Measurements from ENCODE around the gene CD24. TPM values are rescaled to one million over a fixed set of nuclear protein-coding genes. Genes with fewer than 3 reads are reported as not detected.
"Not testable (repeated sequence)": the region's sequence is repeated elsewhere in the genome, so short reads cannot be mapped to it uniquely, and the experiment has no call there.

Gene CD24
- total RNA-seq, 1 experiment from 2014 or later, result 1.5 TPM

DNA sequence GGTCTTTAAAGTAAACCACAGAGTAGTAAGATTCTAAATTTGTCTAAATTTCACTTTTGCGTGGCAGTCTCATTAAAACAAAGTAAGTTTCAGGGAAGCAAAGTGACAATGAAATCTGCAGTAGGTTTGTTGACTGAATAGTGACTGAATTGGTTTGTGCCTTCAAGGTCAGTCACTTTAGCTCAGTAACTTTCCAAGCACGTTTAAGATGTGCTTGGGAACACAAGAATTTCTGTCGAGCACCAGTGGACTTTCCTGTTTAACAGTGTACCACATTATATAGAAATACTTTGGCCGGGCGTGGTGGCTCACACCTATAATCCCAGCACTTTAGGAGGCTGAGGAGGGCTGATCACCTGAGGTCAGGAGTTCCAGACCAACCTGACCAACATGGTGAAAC lies 1.7 kb upstream of the CD24 start:
- DNase-seq, result no peak
- H3K27me3 ChIP-seq, result peaks cover 14% of the 10 kb centered on the region; the same call in 1 of the 2 replicates

DNA sequence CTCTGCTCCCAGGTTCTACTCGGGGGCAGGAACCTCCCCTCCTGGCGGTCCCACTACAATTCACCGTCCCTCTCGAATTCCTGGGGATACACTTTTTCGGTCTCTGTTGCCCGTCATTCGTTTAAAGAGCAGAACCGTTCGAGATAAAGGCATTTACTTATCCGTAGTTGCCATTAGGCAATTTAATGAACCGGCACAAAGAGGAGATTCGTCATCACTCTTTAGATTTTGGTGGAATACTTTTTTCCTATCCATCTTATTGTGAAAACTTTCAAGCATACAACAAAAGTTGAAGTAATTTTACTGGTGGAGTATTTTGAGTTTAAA lies 1.2 kb upstream of the CD24 start:
- peak in 1 of 2 experiments; percentile 19 for DNase-seq
- H3K27me3 ChIP-seq, result peaks cover 14% of the 10 kb centered on the region; the same call in 1 of the 2 replicates
- no peaks in the 10 kb centered on the region; the same call in 1 of the 2 replicates for H3K4me1 ChIP-seq
- no peaks in the 10 kb centered on the region for H3K9me3 ChIP-seq (replicated peaks)
- H3K36me3 ChIP-seq, result no peaks in the 10 kb centered on the region
- H3K27ac ChIP-seq, result no peak overlapping the region
- peak overlapping the region; percentile 65 for H3K4me3 ChIP-seq

More for the DNA sequence above, 1.7 kb upstream of the CD24 start:
- Histone ChIP-seq H3K36me3 (no peaks in the 10 kb centered on the region), H3K4me1 (no peaks in the 10 kb centered on the region; the same call in 1 of the 2 replicates), H3K9me3 (replicated peaks) (no peaks in the 10 kb centered on the region), H3K4me3 (no peak overlapping the region; the same call in 1 of the 2 replicates), H3K27ac (no peak overlapping the region)

DNA sequence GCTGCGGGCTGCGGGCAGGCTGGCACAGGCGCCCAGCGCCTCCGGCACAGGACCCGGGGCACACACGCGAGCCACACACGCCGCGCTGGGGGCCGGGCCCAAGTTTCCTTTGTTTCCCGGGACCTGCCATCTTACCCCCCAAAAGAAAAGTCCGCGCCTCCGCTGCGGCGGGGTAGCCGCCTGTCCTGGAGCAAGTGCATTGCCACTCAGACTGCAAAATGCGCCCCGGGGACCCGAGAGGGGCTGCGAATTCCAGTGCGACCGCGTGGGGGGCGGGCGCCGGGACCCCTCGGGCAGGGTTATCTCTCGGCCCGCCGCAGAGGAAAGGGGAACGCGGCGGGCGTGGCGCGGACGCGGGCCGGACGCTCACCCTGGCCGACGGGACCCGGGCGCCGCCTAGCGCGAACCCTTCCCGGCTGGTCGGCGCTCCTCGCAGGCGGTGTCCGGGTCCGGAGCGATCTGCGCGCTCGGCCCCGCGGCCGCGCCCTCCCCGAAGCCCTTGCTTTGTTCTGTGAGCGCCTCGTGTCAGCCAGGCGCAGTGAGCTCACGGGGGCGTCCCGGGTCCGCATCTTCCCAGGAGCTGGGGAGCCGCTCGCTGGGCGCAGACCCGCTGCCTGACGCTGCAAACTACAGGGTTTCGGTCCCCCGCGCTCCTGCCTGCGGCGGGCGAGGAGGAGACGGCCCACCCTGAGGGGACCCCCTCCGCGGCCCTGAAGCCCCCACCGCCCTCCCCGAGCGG lies 639 bp upstream of the CD24 start:
- H3K36me3 ChIP-seq, result no peaks in the 10 kb centered on the region
- DNase-seq, result peak; percentile 42 to 54
- peaks cover 14% of the 10 kb centered on the region; the same call in 1 of the 2 replicates for H3K27me3 ChIP-seq
- no peak overlapping the region for H3K27ac ChIP-seq
- no peaks in the 10 kb centered on the region for H3K9me3 ChIP-seq (replicated peaks)
- H3K4me3 ChIP-seq, result peak overlapping the region; percentile 65
- H3K4me1 ChIP-seq, result no peaks in the 10 kb centered on the region; the same call in 1 of the 2 replicates

DNA sequence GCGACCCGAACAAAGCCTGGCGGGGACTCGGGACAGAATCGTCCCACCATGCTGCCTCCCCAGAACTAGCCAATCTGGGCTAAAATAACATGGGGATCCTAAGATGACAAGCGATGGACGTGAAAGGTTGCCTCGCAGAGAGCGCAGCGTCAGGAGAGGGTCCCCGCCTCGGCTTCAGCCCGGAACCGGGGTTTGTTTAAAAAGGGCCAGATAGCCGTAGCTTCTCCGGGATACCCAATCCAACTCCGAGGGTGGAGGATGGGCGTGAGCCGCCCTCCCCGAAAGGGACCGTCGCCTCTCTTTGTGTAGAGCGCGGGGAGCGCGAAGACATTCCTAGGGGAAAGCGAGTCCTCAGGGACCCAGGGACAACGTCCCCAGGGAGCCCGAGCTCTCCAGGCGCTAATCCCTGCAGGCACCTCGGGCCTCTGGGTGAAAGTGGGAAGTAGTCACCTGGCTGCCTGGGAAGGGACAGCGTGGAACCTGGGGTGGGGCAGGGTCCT lies 643 bp downstream of the CD24 start:
- no peak for DNase-seq
- Histone ChIP-seq H3K9me3 (replicated peaks) (no peaks in the 10 kb centered on the region), H3K4me1 (no peaks in the 10 kb centered on the region; the same call in 1 of the 2 replicates), H3K4me3 (no peak overlapping the region), H3K27me3 (peaks cover 11% of the 10 kb centered on the region; the same call in 1 of the 2 replicates), H3K36me3 (no peaks in the 10 kb centered on the region), H3K27ac (no peak overlapping the region)

DNA sequence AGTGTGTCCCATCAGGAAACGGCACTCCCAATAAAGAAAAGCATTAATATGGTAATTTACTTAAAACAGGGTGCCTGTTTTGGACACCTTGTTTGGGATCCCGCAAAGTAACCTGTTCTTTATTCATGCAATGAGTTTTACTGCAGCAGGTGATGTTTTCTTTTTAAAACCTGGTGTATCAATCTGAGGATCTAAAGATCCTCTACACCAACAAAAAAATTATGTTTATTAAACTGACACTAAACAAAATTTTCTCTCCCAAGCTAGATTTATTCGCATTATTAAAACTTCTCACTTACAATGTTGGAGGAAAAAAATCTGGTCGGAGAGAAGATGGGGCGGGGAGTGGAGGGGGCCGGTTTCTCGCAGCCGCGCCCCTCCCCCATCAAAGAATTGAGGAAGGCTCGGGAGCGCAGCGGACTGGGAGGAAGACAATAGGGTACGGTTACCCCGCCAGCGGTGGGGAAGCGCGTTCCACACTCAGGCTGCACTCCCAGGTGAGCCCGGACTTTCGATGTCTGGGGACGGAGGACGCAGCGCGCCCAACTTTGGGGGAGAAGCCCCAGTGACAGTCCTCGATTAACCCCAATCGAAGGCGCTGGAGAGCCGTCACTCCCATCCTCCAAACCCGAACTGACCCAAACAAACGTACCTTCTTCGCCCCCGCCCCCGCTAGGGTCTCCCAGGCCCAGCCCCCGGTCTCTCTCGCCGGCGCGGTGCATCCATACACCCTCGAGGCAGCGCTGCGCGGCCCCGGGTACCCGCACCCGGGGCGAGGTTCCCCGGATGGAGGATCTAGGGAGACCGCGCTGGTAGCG lies 1.3 kb downstream of the CD24 start:
- Histone ChIP-seq H3K27me3 (peaks cover 11% of the 10 kb centered on the region; the same call in 1 of the 2 replicates), H3K36me3 (no peaks in the 10 kb centered on the region), H3K27ac (no peak overlapping the region), H3K9me3 (replicated peaks) (no peaks in the 10 kb centered on the region), H3K4me1 (no peaks in the 10 kb centered on the region; the same call in 1 of the 2 replicates), H3K4me3 (no peak overlapping the region)
- no peak for DNase-seq

DNA sequence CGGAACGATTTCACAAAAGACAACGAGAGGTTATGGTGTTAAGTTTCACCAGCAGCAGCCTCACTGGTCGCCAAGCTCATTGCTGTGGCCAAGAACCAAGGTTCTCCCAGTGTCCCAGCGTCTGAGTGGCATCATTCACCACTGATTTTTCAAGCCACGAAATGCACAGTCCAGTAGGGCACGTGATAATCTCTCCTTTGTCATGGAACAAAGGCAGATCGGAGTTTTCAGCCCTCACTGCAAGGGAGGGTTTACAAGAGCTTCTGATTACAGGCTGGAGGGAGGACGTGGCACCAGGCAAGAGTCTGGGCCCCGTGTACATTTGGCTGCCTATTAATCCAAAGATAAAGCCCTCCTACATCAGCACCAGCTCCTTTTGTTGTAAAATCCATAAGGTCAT lies 2.0 kb downstream of the CD24 start:
- Histone ChIP-seq H3K36me3 (no peaks in the 10 kb centered on the region), H3K4me1 (no peaks in the 10 kb centered on the region; the same call in 1 of the 2 replicates), H3K27me3 (peaks cover 11% of the 10 kb centered on the region; the same call in 1 of the 2 replicates), H3K27ac (no peak overlapping the region), H3K9me3 (replicated peaks) (no peaks in the 10 kb centered on the region), H3K4me3 (no peak overlapping the region)
- no peak for DNase-seq

DNA sequence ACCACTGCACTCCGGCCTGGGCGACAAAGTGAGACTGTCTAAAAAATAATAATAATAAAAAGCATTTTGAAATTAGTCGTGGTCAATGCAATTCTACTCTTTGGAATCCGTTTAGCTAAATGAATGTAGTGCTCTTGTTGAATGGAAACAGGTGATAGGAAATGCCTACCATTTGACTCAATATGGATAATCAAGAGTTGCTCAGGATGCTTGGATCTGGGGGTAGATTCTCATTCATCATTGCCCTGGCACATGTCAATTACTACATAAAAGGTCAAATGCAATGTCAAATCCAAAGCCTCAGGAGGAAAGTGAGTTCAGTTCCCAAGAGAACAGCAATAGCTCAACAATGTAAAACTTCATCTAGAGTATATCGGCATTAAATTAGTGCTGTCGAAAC lies 3.8 kb downstream of the CD24 start:
- H3K27ac ChIP-seq; H3K4me1 ChIP-seq; DNase-seq; H3K4me3 ChIP-seq; H3K36me3 ChIP-seq; H3K27me3 ChIP-seq; H3K9me3 ChIP-seq (replicated peaks): not testable (repeated sequence)

DNA sequence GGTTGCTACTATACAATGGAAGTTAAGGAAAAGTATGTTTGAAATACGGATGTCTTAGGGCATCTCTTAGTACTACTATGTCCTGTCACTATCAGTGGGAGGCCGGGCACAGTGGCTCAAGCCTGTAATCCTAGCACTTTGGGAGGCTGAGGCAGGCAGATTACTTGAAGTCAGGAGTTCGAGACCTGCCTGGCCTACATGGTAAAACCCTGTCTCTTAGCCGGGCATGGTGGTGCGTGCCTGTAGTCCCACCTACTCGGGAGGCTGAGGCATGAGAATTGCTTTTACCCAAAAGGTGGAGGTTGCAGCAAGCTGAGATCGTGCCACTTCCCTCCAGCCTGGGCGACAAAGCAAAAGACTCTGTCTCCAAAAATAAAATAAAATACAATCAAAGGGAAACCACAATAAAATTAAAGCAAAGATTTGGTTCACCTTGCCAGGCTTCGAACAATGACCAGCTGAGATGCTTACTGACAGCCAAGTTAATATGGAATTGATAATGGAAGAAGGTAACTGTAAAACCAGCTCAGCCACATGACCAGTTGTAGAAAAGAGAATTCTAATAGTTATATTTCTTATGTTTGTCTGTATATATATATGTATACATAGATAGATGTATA lies 6.5 kb downstream of the CD24 start:
- no peaks in the 10 kb centered on the region for H3K4me1 ChIP-seq
- no peak for DNase-seq
- no peaks in the 10 kb centered on the region for H3K36me3 ChIP-seq
- no peaks in the 10 kb centered on the region for H3K27me3 ChIP-seq
- no peak overlapping the region for H3K4me3 ChIP-seq
- no peaks in the 10 kb centered on the region for H3K9me3 ChIP-seq (replicated peaks)
- H3K27ac ChIP-seq, result no peak overlapping the region

DNA sequence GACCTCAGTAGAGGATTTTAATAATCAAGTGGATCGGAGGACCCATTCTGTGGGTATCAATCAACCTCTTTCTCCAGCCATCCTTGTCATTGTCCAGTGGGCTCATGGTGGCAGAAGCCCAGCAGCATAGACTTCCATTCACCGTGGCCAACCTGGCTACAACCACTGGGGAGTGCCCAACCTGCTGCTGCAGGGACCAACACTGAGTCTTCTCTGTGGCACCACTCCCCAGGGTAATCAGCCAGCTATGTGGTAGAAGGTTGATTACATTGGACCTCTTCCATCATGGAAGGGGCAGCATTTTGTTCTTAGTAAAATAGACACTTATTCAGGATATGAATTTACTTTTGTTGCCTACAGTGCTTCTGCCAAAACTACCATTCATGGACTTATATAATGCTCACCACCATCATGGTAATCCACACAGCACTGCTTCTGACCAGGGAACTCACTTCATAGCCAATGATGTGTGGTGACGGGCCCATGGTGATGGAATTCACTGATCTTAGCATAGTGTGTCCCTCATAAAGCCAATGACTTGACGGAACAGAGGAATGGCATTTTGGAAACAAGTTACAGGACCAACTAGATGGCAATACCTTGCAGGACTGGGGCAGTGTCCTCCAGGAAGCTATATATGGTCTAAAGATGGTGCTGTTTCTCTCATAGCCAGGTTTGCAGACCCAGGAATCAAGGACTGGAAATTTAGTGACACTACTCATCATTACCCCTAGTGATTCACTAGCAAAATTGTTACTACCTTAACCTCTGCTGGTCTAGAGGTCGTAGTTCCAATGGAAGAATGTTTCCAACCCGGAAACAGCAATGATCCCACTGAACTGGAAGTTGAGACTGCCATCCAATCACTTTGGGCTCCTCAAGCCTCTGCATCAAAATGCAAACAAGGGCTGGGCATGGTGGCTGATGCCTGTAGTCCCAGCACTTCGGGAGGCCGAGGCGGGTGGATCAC lies 7.6 kb downstream of the CD24 start:
- no peaks in the 10 kb centered on the region for H3K4me1 ChIP-seq
- no peaks in the 10 kb centered on the region for H3K36me3 ChIP-seq
- no peak overlapping the region for H3K4me3 ChIP-seq
- H3K27ac ChIP-seq, result no peak overlapping the region
- H3K9me3 ChIP-seq (replicated peaks), result no peaks in the 10 kb centered on the region
- no peaks in the 10 kb centered on the region for H3K27me3 ChIP-seq
- DNase-seq, result no peak

DNA sequence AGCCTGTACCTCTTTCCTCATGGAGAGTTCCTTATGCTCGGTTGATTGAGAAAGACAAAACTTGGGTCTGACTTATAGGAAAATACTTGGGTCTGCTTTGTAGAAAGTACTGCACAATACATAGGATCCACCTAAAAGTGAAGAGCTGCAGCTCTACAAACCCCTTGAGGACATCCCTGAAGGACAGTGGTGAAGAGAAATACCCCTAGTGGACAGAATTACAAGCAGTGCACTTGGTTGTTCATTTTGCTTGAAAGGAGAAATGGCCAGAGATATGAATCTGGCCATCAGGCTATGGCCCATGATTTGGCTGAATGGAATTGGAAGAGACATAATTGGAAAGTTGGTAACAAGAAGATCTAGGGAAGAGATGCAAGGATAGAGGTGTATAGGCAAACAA lies 8.3 kb downstream of the CD24 start:
- H3K4me3 ChIP-seq, result no peak overlapping the region
- H3K27ac ChIP-seq, result no peak overlapping the region
- no peaks in the 10 kb centered on the region for H3K36me3 ChIP-seq
- no peaks in the 10 kb centered on the region for H3K4me1 ChIP-seq
- no peak for DNase-seq
- no peaks in the 10 kb centered on the region for H3K9me3 ChIP-seq (replicated peaks)
- H3K27me3 ChIP-seq, result no peaks in the 10 kb centered on the region

DNA sequence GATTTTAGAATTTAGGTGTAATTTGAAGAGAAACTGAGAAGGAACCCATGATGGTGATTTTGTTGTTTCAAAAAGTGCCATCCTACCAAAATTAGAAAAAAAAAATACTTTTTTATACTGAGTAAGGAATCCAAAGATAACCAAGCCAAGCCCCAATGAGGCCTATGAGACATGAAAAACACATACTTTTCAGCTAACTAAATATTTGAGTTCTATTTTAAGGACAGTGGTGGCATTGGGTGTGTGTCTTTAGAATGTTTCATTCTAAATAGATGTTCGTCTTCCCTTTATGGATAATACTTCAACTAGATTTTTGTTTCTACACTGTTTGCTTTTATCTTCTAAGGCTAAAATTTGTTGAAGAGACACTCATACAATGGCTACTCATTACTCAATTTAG lies 9.6 kb downstream of the CD24 start:
- H3K4me1 ChIP-seq, result no peaks in the 10 kb centered on the region
- DNase-seq, result no peak
- no peak overlapping the region for H3K27ac ChIP-seq
- no peak overlapping the region for H3K4me3 ChIP-seq
- no peaks in the 10 kb centered on the region for H3K9me3 ChIP-seq (replicated peaks)
- H3K27me3 ChIP-seq, result no peaks in the 10 kb centered on the region
- H3K36me3 ChIP-seq, result no peaks in the 10 kb centered on the region

DNA sequence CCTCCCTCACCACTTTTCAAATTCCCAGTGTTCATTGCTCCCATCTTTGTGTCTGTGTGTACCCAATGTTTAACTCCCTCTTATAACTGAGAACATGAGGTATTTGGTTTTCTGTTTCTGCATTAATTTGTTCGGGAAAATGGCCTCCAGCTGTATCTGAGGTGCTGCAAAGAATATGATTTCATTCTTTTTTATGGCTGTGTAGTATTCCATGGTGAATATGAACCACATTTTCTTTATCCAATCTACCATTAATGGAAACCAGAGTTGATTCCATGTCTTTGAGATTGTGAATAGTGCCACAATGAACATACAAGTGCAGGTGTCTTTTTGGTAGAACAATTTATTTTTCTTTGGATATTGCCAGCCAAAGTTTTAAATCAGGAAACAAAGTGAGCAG lies 10.4 kb downstream of the CD24 start:
- Histone ChIP-seq H3K27me3 (no peaks in the 10 kb centered on the region), H3K4me3 (no peak overlapping the region), H3K4me1 (no peaks in the 10 kb centered on the region), H3K27ac (no peak overlapping the region), H3K36me3 (no peaks in the 10 kb centered on the region), H3K9me3 (replicated peaks) (no peaks in the 10 kb centered on the region)
- DNase-seq, result no peak

DNA sequence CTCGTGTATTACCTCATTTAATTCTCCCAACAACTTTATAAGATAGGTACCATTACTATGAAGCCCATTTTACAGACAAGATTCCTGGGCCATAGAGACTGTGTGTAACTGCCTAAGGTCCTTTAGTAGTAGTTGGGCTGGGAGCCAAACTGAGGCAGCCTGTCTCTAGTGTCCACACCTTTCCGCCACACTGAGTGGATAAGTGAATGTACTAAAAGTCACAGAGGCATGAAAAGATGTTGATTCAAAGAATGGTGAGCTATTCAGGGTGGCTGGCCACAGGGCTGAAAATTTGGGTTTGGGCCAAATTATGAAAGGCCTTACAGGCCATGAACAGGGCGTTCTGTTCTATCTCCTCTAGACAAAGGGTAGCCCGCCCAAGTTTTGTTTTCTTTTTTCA lies 11.0 kb downstream of the CD24 start:
- no peak for DNase-seq
- H3K4me3 ChIP-seq, result no peak overlapping the region
- H3K36me3 ChIP-seq, result no peaks in the 10 kb centered on the region

DNA sequence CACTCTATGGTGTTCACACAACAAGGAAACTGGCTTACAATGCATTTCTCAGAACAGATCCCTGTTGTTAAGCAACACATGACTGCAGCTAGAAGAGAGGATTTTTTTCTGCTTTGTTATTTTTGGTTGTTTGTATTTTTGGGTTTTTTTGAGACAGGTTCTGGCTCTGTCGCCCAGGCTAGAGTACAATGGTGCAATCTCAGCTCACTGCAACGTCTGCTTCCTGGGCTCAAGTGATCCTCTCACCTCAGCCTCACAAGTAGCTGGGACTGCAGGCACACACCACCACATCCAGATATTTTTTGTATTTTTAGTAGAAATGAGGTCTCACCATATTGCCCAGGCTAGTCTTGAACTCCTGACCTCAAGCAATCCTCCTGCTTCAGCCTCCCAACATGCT lies 12.7 kb downstream of the CD24 start:
- no peak overlapping the region for H3K4me3 ChIP-seq
- H3K27ac ChIP-seq, result no peak overlapping the region
- no peaks in the 10 kb centered on the region for H3K27me3 ChIP-seq
- H3K4me1 ChIP-seq, result no peaks in the 10 kb centered on the region
- no peaks in the 10 kb centered on the region for H3K9me3 ChIP-seq (replicated peaks)
- DNase-seq, result no peak
- H3K36me3 ChIP-seq, result no peaks in the 10 kb centered on the region

More for the DNA sequence above, 11.0 kb downstream of the CD24 start:
- H3K27me3 ChIP-seq, result no peaks in the 10 kb centered on the region
- no peaks in the 10 kb centered on the region for H3K4me1 ChIP-seq
- H3K27ac ChIP-seq, result no peak overlapping the region
- H3K9me3 ChIP-seq (replicated peaks), result no peaks in the 10 kb centered on the region

Data from SJCRH30 (cell line).